ENCODE measurements around the gene MNX1. TPM values are rescaled to one million over a fixed set of nuclear protein-coding genes. Genes with fewer than 3 reads are reported as not detected.

The MNX1 gene
- 10 to 100 TPM; 14.3 to 39.6 TPM for total RNA-seq

GRCh38 chr7:157010588-157011332 lies at the start of gene MNX1:
MNX1 (minus strand) TSS chr7:157010663; CDS start chr7:157010350, 313 bp downstream.
- H3K36me3 ChIP-seq (replicated peaks in 1 of 2; ENCODE audit: insufficient read depth in 1 of 2, low read depth in 2 of 2), result no peaks in the 10 kb centered on the region
- peak; percentile 61 to 78 (median 67) for TF ChIP-seq POLR2A (IDR thresholded peaks at IDR 0.05)
- no peak for TF ChIP-seq CTCF (IDR thresholded peaks at IDR 0.05)
- H3K27me3 ChIP-seq, result no peaks in the 10 kb centered on the region
- DNase-seq (peak; percentile 91 to 96 (median 92)), ATAC-seq (peak; percentile 90)
- WGBS, 2 donors, result 0 to 1% methylated on average over 4 to 55 of the region's 87 CpGs
- peak within 1 kb of the TSS; percentile 43 to 91 for H3K4me3 ChIP-seq
- intact Hi-C loops (cut with DNase I), result no loop called here
- H3K9me3 ChIP-seq, result no peaks in the 10 kb centered on the region
- peak within 1 kb of the TSS; percentile 72 to 94 (median 83) for H3K27ac ChIP-seq
- peaks cover 46% of the 10 kb centered on the region for H3K4me1 ChIP-seq

- H3K4me3 ChIP-seq, result no peak overlapping the region
- H3K27me3 ChIP-seq, result no peaks in the 10 kb centered on the region
- H3K36me3 ChIP-seq (replicated peaks in 1 of 2; ENCODE audit: insufficient read depth in 1 of 2, low read depth in 2 of 2), result no peaks in the 10 kb centered on the region
- peaks cover 0 to 13% (median 0%) of the 10 kb centered on the region in 3 donors for H3K9me3 ChIP-seq
- H3K4me1 ChIP-seq, result no peaks in the 10 kb centered on the region
- intact Hi-C loops (cut with DNase I), result no loop called here
- ATAC-seq (no peak), DNase-seq (no peak)
- WGBS, 2 donors, result 47 to 68% methylated on average over 4 of the region's 4 CpGs
- TF ChIP-seq CTCF (IDR thresholded peaks at IDR 0.05) (no peak), POLR2A (IDR thresholded peaks at IDR 0.05) (no peak)
- H3K27ac ChIP-seq, result no peak overlapping the region
These were observed 49.1 kb upstream of the MNX1 start for GRCh38 chr7:157059534-157059933.

- peaks cover 0 to 13% (median 0%) of the 10 kb centered on the region in 3 donors for H3K9me3 ChIP-seq
- TF ChIP-seq CTCF (IDR thresholded peaks at IDR 0.05), result no peak
- TF ChIP-seq POLR2A (IDR thresholded peaks at IDR 0.05), result no peak
- no peak for ATAC-seq
- 72 to 86% methylated on average over 6 to 10 of the region's 10 CpGs for WGBS, 2 donors
- no peak overlapping the region for H3K4me3 ChIP-seq
- no peaks in the 10 kb centered on the region for H3K4me1 ChIP-seq
- H3K27ac ChIP-seq, result no peak overlapping the region
- no peaks in the 10 kb centered on the region for H3K27me3 ChIP-seq
- no peak for DNase-seq
- intact Hi-C loops (cut with DNase I), result no loop called here
- no peaks in the 10 kb centered on the region for H3K36me3 ChIP-seq (replicated peaks in 1 of 2; ENCODE audit: insufficient read depth in 1 of 2, low read depth in 2 of 2)
These were observed 48.2 kb upstream of the MNX1 start for GRCh38 chr7:157058701-157059100.

GRCh38 chr7:157058068-157058467 lies 47.6 kb upstream of the MNX1 start:
- Histone ChIP-seq H3K4me3 (no peak overlapping the region), H3K9me3 (peaks cover 0 to 13% (median 0%) of the 10 kb centered on the region in 3 donors), H3K36me3 (replicated peaks in 1 of 2; ENCODE audit: insufficient read depth in 1 of 2, low read depth in 2 of 2) (no peaks in the 10 kb centered on the region), H3K4me1 (no peaks in the 10 kb centered on the region), H3K27ac (no peak overlapping the region), H3K27me3 (no peaks in the 10 kb centered on the region)
- 57 to 58% methylated on average over 4 to 8 of the region's 8 CpGs for WGBS, 2 donors
- ATAC-seq (no peak), DNase-seq (no peak)
- no peak for TF ChIP-seq CTCF (IDR thresholded peaks at IDR 0.05)
- no peak for TF ChIP-seq POLR2A (IDR thresholded peaks at IDR 0.05)
- intact Hi-C loops (cut with DNase I), result no loop called here

All from body of pancreas (tissue), 4 donors.